K562 (cell line): ENCODE results near the gene DST. TPM values are rescaled to one million over a fixed set of nuclear protein-coding genes. Genes with fewer than 3 reads are reported as not detected.
A peak's percentile ranks its signal among the peaks of the same experiment; 100 is the strongest.

Experiments
- ATAC-seq: fragments of 200-7000 bp; cut with Tn5 transposase; 3 replicates; pipeline ENCODE4 v1.9.1; 2020; ENCODE audit warnings: moderate library complexity
- BruUV-seq: library from RNA; stranded (reverse); fragments of 400-500 nt; replicated peaks from 2 replicates; lab custom pipeline; 2021; lab: Mats Ljungman, UMichigan
- CTCF ChIA-PET: fragments of 300-600 bp; formaldehyde crosslinking; extraction: SDS; loops from one replicate; lab custom pipeline; 2021; ENCODE audit warnings: low intra/inter-chr PET ratio; lab: Yijun Ruan, JAX
- POLR2A ChIA-PET: fragments of 300-600, 350-650 bp; sonication (Branson Sonifier 250); formaldehyde crosslinking; extraction: SDS; loops from one replicate; lab custom pipeline; 2021; ENCODE audit warnings: antibody characterized with exemption, inconsistent platforms; lab: Yijun Ruan, JAX
- DNase-seq, 4 experiments: peaks; one replicate each; pipeline versions ENCODE4 v3.0.0 to v3.0.0-alpha.2; 2011 to 2018; ENCODE audit warnings: low spot score in 3 of 4, mixed read lengths in 3 of 4; ENCODE audit errors: extremely low read depth in 1 of 4
- FAIRE-seq: peaks from 2 replicates; lab custom pipeline; 2011; peaks lifted over from hg19 to GRCh38; lab: Jason Lieb, UNC
- H2AFZ ChIP-seq: 2 replicates; pipeline ENCODE4 v1.6.0; 2011; ENCODE audit warnings: low read depth, low read length, control low read depth, inconsistent platforms
- H3K27ac ChIP-seq: fragments of 200-600 bp; 3 replicates; pipeline ENCODE4 v1.8.0; 2011; ENCODE audit warnings: low read depth, mild to moderate bottlenecking, control low read depth, inconsistent platforms, low read length, moderate library complexity, mixed read lengths; ENCODE audit errors: extremely low read depth
- H3K27me3 ChIP-seq, 2 experiments: fragments of 300-600 bp in 1 of 2; 2 replicates in 1 of 2; 3 replicates in 1 of 2; pipeline versions ENCODE4 v1.6.0 to v1.8.0; 2011; ENCODE audit warnings: inconsistent platforms in 2 of 2, low read length in 2 of 2, mild to moderate bottlenecking in 1 of 2, mixed read lengths in 1 of 2, moderate library complexity in 1 of 2; ENCODE audit not compliant: control insufficient read depth in 2 of 2, insufficient read depth in 2 of 2
- H3K36me3 ChIP-seq: fragments of 300-600 bp; 3 replicates; pipeline ENCODE4 v1.8.0; 2011; ENCODE audit warnings: mild to moderate bottlenecking, low read length, inconsistent platforms; ENCODE audit not compliant: control insufficient read depth, insufficient read depth
- H3K4me1 ChIP-seq, 2 experiments: fragments of 200-600 bp in 1 of 2; replicated peaks in 1 of 2; 2 replicates in 1 of 2; 3 replicates in 1 of 2; pipeline versions ENCODE4 v1.5.1 to v1.8.0; 2011; ENCODE audit warnings: inconsistent platforms in 2 of 2, low read length in 2 of 2, mild to moderate bottlenecking in 1 of 2, mixed read lengths in 1 of 2, moderate library complexity in 1 of 2; ENCODE audit not compliant: control insufficient read depth in 2 of 2, insufficient read depth in 2 of 2
- H3K4me2 ChIP-seq: 2 replicates; pipeline ENCODE4 v1.6.1; 2011; ENCODE audit warnings: low read length, control low read depth, inconsistent platforms, mixed read lengths; ENCODE audit not compliant: insufficient read depth
- H3K4me3 ChIP-seq: fragments of 200-600 bp; sonication (generic), shearing (Covaris generic); 2 replicates; pipeline ENCODE4 v1.5.1; 2016; ENCODE audit warnings: control low read depth, inconsistent platforms
- H3K79me2 ChIP-seq: fragments of 200-600 bp; 3 replicates; pipeline ENCODE4 v1.8.0; 2011; ENCODE audit warnings: low read length, inconsistent platforms; ENCODE audit not compliant: control insufficient read depth, insufficient read depth
- H3K9ac ChIP-seq, 2 experiments: 2 replicates each; pipeline versions ENCODE4 v1.6.0 to v1.6.1; 2011; ENCODE audit warnings: low read depth in 2 of 2, low read length in 2 of 2, control low read depth in 1 of 2, inconsistent platforms in 1 of 2, mild to moderate bottlenecking in 1 of 2, mixed read lengths in 1 of 2; ENCODE audit not compliant: insufficient read depth in 1 of 2
- H3K9me1 ChIP-seq: one replicate; pipeline ENCODE4 v1.6.0; 2011; ENCODE audit warnings: inconsistent platforms, mild to moderate bottlenecking, low read length, moderate library complexity; ENCODE audit not compliant: control insufficient read depth, insufficient read depth
- H3K9me3 ChIP-seq: replicated peaks from 2 replicates; pipeline ENCODE4 v1.5.1; 2011; ENCODE audit warnings: low read depth, low read length, inconsistent platforms; ENCODE audit not compliant: control insufficient read depth, insufficient read depth
- H4K20me1 ChIP-seq: replicated peaks from 2 replicates; pipeline ENCODE4 v1.6.1; 2011; ENCODE audit warnings: low read length, inconsistent platforms, mixed read lengths; ENCODE audit not compliant: control insufficient read depth, insufficient read depth
- BCOR ChIP-seq: fragments of 450-650 bp; IDR thresholded peaks from 2 replicates; pipeline ENCODE4 v1.6.1; 2016
- CTBP1 ChIP-seq: fragments of 450-650 bp; IDR thresholded peaks from 2 replicates; pipeline ENCODE4 v1.6.1; 2016; ENCODE audit warnings: borderline replicate concordance
- CXXC5 ChIP-seq: fragments of 250-450 bp; sonication (Bioruptor Pico); IDR thresholded peaks from 2 replicates; pipeline ENCODE4 v1.8.0; 2022; ENCODE audit warnings: inconsistent platforms, mild to moderate bottlenecking, moderate library complexity
- HMG20A ChIP-seq: fragments of 450-650 bp; formaldehyde crosslinking; conservative IDR thresholded peaks from 2 replicates; pipeline ENCODE4 v1.4.0; 2020; ENCODE audit warnings: mild to moderate bottlenecking, mixed read lengths
- KLF1 ChIP-seq: fragments of 450-650 bp; IDR thresholded peaks from 2 replicates; pipeline ENCODE4 v1.6.1; 2016; ENCODE audit warnings: missing genetic modification characterization, missing compliant biosample characterization
- NRF1 ChIP-seq, 2 experiments: fragments of 450-650 bp; IDR thresholded peaks in 1 of 2; conservative IDR thresholded peaks in 1 of 2; 2 replicates each; pipeline ENCODE4 v1.6.1; 2014; ENCODE audit warnings: mild to moderate bottlenecking in 2 of 2
- PTBP1 ChIP-seq: fragments of 200-400 bp; formaldehyde crosslinking; IDR thresholded peaks from 2 replicates; pipeline ENCODE4 v1.6.1; 2017; ENCODE audit warnings: low read depth, low read length
- PYGO2 ChIP-seq: fragments of 450-650 bp; IDR thresholded peaks from 2 replicates; pipeline ENCODE4 v1.6.1; 2016; ENCODE audit warnings: mild to moderate bottlenecking, missing genetic modification characterization, moderate library complexity, missing compliant biosample characterization
- RFX7 ChIP-seq: fragments of 250-450 bp; sonication (Bioruptor Pico); IDR thresholded peaks from 2 replicates; pipeline ENCODE4 v1.5.1; 2021; ENCODE audit warnings: mild to moderate bottlenecking
- SMAD4 ChIP-seq: fragments of 250-450 bp; sonication (Bioruptor Pico); conservative IDR thresholded peaks from 2 replicates; pipeline ENCODE4 v1.8.0; 2021; ENCODE audit warnings: inconsistent platforms, mild to moderate bottlenecking, moderate library complexity
- SMARCA4 ChIP-seq: fragments of 450-650 bp; IDR thresholded peaks from 2 replicates; pipeline ENCODE4 v1.6.1; 2016
- SRSF3 ChIP-seq: fragments of 200-400 bp; formaldehyde crosslinking; IDR thresholded peaks from 2 replicates; pipeline ENCODE4 v1.6.1; 2016; ENCODE audit warnings: mild to moderate bottlenecking, low read length, moderate library complexity; ENCODE audit not compliant: insufficient read depth
- WHSC1 ChIP-seq: IDR thresholded peaks from one replicate; pipeline ENCODE4 v1.6.1; 2012; ENCODE audit warnings: low read length, control low read depth, inconsistent platforms
- ZBTB17 ChIP-seq: fragments of 450-650 bp; formaldehyde crosslinking; IDR thresholded peaks from 2 replicates; pipeline ENCODE4 v1.4.0; 2020; ENCODE audit warnings: mild to moderate bottlenecking
- ZNF707 ChIP-seq: fragments of 250-450 bp; sonication (Bioruptor Pico); conservative IDR thresholded peaks from 2 replicates; pipeline ENCODE4 v1.8.0; 2022; ENCODE audit warnings: inconsistent platforms, mild to moderate bottlenecking, moderate library complexity
- WGBS: fragments of 100-300 bp; shearing (Covaris generic); methylation state at CpG from one replicate; pipeline ENCODE4 v1.1.6; 2016; ENCODE audit warnings: low coverage, mixed read lengths; ENCODE audit not compliant: insufficient coverage; ENCODE audit errors: missing lambda C conversion rate; 5-methylcytosine and 5-hydroxymethylcytosine counted together
- in situ Hi-C: fragments of 300-500 bp; cut with MboI; formaldehyde crosslinking; loops from 4 replicates; pipeline ENCODE4 v1.15.0; 2018; ENCODE audit warnings: inconsistent platforms, mixed read lengths
- intact Hi-C: fragments of 100-400 bp; cut with micrococcal nuclease; formaldehyde crosslinking; loops from 2 replicates; pipeline ENCODE4 v1.14.2; 2022
- polyA plus RNA-seq, 8 experiments: library from polyadenylated mRNA; depleted of rRNA in 4 of 8; stranded (reverse) in 5 of 8; unstranded in 3 of 8; fragments of >200 nt; fragmentation: Nextera tagmentation in 2 of 8; fragmentation: Illumina TruSeq in 1 of 8; extraction: Ambion mirVana in 2 of 8; extraction: Trizol in 1 of 8; gene quantifications; 2 replicates each; pipeline versions ENCODE4 v1.2.1 to v1.2.3, GENCODE V29; 2011 to 2014; ENCODE audit warnings: inconsistent platforms in 1 of 8, missing spikeins in 1 of 8
- total RNA-seq, 7 experiments: library from RNA; depleted of rRNA in 6 of 7; stranded (reverse); fragments of >200 nt in 6 of 7; fragmentation: Illumina TruSeq in 2 of 7; extraction: Trizol in 2 of 7; gene quantifications; 2 replicates each; pipeline versions ENCODE4 v1.2.1 to v1.2.3, GENCODE V29; 2011 to 2021; ENCODE audit warnings: low replicate concordance in 1 of 7

Gene DST
- total and polyA plus RNA-seq, 9 of the 15 experiments (the other 6 are each of a cell fraction or from before 2014, with no cell fraction given): 5.2 to 21.9 (median 13.3) TPM

DNA sequence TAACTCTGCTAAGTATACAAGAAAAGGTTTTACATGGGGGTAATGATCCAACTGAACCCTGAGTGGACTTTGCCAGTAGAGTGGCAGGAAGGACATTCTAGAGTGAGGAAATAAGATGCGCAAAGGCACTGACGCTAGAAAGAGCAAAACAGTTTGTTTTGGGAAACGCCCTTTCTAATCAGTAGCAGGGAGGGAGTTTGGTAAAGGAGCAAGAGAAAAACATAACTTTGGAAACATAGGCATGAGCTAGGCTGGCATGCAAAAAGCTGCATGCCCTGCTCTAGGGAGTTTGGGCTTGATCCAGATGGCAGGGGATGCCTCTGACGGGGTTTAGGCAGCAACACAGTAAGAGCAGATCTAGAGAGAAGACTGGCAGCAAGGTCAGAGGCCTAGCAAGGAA is 135.2 kb downstream of the DST start:
- Histone ChIP-seq H3K9me3 (no peaks in the 10 kb centered on the region), H3K4me3 (no peak overlapping the region), H3K79me2 (no peaks in the 10 kb centered on the region), H3K4me2 (peak overlapping the region; percentile 28; the same call in 1 of the 2 replicates)
- intact Hi-C loops: no loop called here
- FAIRE-seq: peak; percentile 75
- peak in 1 of 2 experiments; percentile 39; a peak in 2 of 4 replicates for TF ChIP-seq NRF1 (conservative IDR thresholded peaks at IDR 0.05 in 1 of 2, IDR thresholded peaks at IDR 0.05 in 1 of 2)
- peak; percentile 19; the same call in 1 of the 2 replicates for TF ChIP-seq CTBP1
- TF ChIP-seq PTBP1: no peak
- TF ChIP-seq KLF1: peak; percentile 94
- TF ChIP-seq CXXC5 (CRISPR knock-in tag): peak; percentile 34; the same call in 1 of the 2 replicates
- no peak for TF ChIP-seq ZNF707 (CRISPR knock-in tag)
- peak; percentile 32; the same call in 1 of the 2 replicates for TF ChIP-seq SMARCA4
- TF ChIP-seq PYGO2: no peak
- TF ChIP-seq ZBTB17 (CRISPR knock-in tag): no peak
- no peak for TF ChIP-seq HMG20A (CRISPR knock-in tag)
- TF ChIP-seq WHSC1: no peak
- TF ChIP-seq BCOR: no peak
- no peak for TF ChIP-seq SRSF3
- 0 out of 2 replicates have a peak, but pooled peaks have one; percentile 13 for TF ChIP-seq SMAD4
- TF ChIP-seq RFX7: no peak
- TF ChIP-seq, all 486 proteins: peak for 6
- no TSS peak for BruUV-seq
- Histone ChIP-seq H4K20me1 (no peaks in the 10 kb centered on the region), H3K9ac (peak overlapping the region; percentile 15 to 43; a peak in 1 of 4 replicates), H3K4me1 (peaks cover 0 to 20% of the 10 kb centered on the region in 2 experiments; a peak in 3 of 5 replicates), H3K36me3 (peaks cover 3% of the 10 kb centered on the region; the same call in 1 of the 3 replicates), H3K27ac (peak overlapping the region; percentile 53; the same call in 2 of the 3 replicates), H3K9me1 (no peaks in the 10 kb centered on the region), H2AFZ (peak overlapping the region; percentile 86), H3K27me3 (no peaks in the 10 kb centered on the region)
- in situ Hi-C loops: no loop called here
- ChIA-PET POLR2A (no interaction called here), CTCF (no interaction called here)
- peak; percentile 75 for ATAC-seq
- peak in 2 of 4 experiments; percentile 19 to 23 for DNase-seq
- WGBS: 29% methylated on average over 4 of the region's 4 CpGs
